Fibroblast of skin of scalp (primary cell): Measurements from ENCODE around the gene PXYLP1.

Experiments
- DNase-seq: peaks from one replicate; pipeline ENCODE4 v3.0.0-alpha.2; 2013

PXYLP1 gene

GRCh38 chr3:141229132-141229531 lies 2.5 kb upstream of the PXYLP1 start:
- DNase-seq, result no peak

GRCh38 chr3:141230293-141230692 lies 1.3 kb upstream of the PXYLP1 start:
- DNase-seq, result no peak

GRCh38 chr3:141231952-141232823 lies 563 bp downstream of the PXYLP1 start:
- no peak for DNase-seq

GRCh38 chr3:141233457-141234161 lies 2.0 kb downstream of the PXYLP1 start:
- DNase-seq, result no peak

- DNase-seq, result no peak
Observed at GRCh38 chr3:141234283-141234682, 2.7 kb downstream of the PXYLP1 start.

- no peak for DNase-seq
Observed at GRCh38 chr3:141235661-141236171, 4.1 kb downstream of the PXYLP1 start.

- DNase-seq, result no peak
Observed at GRCh38 chr3:141236361-141236760, 4.7 kb downstream of the PXYLP1 start.

- no peak for DNase-seq
Observed at GRCh38 chr3:141237701-141238521, 6.3 kb downstream of the PXYLP1 start.

GRCh38 chr3:141239511-141240281 lies 8.1 kb downstream of the PXYLP1 start:
- no peak for DNase-seq

GRCh38 chr3:141240286-141240685 lies 8.7 kb downstream of the PXYLP1 start:
- no peak for DNase-seq

GRCh38 chr3:141240687-141241615 lies 9.3 kb downstream of the PXYLP1 start:
- peak; percentile 66 for DNase-seq

- no peak for DNase-seq
Observed at GRCh38 chr3:141241616-141242376, 10.2 kb downstream of the PXYLP1 start.

GRCh38 chr3:141242377-141243092 lies 10.9 kb downstream of the PXYLP1 start:
- no peak for DNase-seq

- DNase-seq, result peak; percentile 29
Observed at GRCh38 chr3:141243271-141243707, 11.7 kb downstream of the PXYLP1 start.

- no peak for DNase-seq
Observed at GRCh38 chr3:141246224-141246957, 14.8 kb downstream of the PXYLP1 start.

GRCh38 chr3:141246958-141247301 lies 15.3 kb downstream of the PXYLP1 start:
- no peak for DNase-seq

- no peak for DNase-seq
Observed at GRCh38 chr3:141248064-141248463, 16.4 kb downstream of the PXYLP1 start.

- DNase-seq, result no peak
Observed at GRCh38 chr3:141249041-141249440, 17.4 kb downstream of the PXYLP1 start.

GRCh38 chr3:141250342-141250741 lies 18.7 kb downstream of the PXYLP1 start:
- no peak for DNase-seq
